D341Med (cell line): ENCODE measurements around the gene CPA3.

Experiments
- DNase-seq: peaks from one replicate; pipeline ENCODE4 v3.0.0; 2012; ENCODE audit warnings: low spot score

CPA3 gene

GRCh38 chr3:148922467-148922866 lies 57.4 kb downstream of the CPA3 start:
- no peak for DNase-seq

GRCh38 chr3:148923592-148923991 lies 58.5 kb downstream of the CPA3 start:
- no peak for DNase-seq

GRCh38 chr3:148924562-148924961 lies 59.5 kb downstream of the CPA3 start:
- DNase-seq: no peak

DNA sequence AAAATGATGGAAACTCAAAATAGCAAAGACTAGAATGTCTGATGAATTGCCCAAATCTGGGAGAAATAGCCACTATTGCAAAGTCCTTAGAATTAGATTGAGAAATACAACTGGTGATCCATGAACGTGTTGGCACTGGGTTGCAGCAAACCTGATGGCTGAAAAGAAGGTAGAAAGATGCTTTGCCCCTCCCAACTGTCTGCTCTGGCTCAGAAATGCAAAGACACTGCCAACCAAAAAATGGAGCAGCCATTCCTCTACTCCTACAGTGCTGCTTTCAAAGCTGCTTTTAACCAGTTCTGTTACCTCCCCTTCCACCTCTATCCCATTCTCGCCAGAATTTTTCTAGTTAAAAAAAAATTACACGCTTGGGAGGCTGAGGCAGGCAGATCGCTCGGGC lies 60.7 kb downstream of the CPA3 start:
- DNase-seq: no peak

DNA sequence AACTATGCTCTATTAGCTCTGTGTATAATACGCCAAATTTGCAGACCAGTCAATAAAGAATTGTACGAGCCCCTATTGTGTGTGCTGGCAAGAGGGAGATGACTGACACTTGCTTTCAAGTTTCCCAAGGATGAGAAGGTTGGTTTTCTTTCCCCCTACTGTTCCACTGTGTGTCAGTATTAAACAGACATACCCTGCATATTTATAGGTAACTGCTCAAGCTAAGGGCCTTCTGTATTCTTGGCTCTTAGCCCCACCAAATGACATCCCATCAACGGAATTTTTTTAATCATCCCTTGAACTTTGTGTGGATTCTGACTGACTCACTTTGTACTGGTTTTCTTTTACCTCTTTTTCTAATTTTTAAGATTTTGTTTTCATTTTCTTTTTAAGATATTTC lies 65.7 kb downstream of the CPA3 start:
- DNase-seq: no peak

- DNase-seq: no peak
These were observed 66.5 kb downstream of the CPA3 start for GRCh38 chr3:148931574-148931973.

- DNase-seq: no peak
These were observed 67.9 kb downstream of the CPA3 start for GRCh38 chr3:148932972-148933371.

- no peak for DNase-seq
These were observed 72.6 kb downstream of the CPA3 start for GRCh38 chr3:148937467-148938255.

DNA sequence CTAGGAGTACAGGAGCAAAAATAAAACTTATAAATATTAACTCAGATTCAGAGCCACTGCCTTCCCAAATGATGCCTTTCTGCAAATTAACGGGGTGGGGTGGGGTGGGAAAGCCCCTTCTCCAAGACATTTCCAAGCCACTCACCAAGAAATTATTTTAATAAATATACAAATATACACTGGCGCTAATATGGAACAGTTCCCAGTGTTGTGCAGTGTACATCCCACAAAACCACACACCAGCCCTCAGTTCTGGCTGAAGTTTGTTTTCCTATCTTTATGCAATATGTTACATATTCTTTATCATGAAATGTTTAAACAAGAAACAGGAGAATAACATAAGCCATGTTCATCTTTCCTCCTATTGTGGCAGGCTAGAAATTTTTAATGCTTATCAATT lies 73.2 kb downstream of the CPA3 start:
- DNase-seq: no peak

DNA sequence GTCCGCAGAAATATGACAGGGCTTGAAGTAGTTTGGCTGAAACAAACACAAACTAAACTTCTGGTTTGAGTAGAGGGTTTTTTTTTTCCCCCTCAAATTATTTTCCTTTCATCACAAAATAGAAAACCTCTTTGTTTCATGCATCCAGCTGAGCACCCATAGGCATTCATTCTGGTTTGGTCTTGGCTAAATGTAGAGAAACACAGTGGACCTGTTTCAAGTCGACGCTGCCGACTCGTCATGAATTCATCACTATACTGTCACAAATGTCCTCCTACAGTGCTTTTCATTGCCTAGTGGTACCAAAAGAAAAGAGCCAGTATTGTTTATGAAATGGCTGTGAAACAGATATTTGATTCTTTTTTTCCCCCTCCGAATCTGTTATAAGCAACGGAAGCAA lies 73.8 kb downstream of the CPA3 start:
- no peak for DNase-seq

DNA sequence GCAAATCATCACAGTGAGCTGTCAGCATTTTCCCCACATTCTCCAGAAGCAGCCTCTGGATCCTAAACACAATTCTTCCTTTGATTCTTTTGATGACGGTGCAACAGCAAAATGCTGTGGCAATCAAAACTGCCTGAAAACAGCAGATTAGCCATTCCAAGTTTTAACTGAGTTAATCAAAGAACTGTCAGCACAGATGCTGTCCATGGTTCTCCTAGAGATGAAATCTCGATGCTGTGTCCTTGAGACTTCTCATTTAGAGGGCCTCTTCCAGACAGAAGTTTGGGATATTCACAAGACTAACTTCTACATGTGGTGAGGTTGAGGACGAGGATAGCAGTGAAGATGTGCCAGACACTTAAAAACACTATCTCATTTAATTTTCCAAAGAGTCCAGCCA lies 75.9 kb downstream of the CPA3 start:
- DNase-seq: no peak

DNA sequence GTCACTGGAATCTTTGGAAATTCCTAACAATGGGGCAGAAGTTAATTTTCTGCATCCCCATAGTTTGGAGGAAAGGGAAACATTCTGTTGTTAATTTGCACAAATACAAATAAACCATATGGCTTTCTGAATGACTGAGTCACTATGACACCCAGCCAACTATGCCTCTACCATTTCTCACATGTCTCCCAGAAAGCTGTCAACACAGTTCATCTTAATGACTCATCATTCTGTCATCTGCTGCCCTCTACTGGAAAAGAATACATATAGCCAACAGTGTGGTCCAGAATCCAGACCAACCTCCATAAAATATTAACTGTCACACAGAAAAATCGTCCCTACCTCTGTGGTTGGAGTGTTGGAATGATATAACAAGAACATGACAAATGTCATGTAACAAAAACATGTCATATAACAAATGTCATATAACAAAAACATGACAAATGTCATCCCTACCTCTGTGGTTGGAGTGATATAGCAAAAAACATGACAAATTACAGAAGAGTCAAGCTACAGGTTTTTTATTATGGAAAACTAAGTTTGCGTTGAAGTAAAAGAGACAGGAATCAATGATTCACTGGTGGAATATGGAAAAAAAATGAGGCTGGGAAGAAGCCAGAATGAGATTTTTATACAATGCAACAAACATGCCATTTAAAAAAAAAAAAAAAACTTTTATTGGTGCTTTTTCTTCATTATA lies 78.6 kb downstream of the CPA3 start:
- peak; percentile 61 for DNase-seq

DNA sequence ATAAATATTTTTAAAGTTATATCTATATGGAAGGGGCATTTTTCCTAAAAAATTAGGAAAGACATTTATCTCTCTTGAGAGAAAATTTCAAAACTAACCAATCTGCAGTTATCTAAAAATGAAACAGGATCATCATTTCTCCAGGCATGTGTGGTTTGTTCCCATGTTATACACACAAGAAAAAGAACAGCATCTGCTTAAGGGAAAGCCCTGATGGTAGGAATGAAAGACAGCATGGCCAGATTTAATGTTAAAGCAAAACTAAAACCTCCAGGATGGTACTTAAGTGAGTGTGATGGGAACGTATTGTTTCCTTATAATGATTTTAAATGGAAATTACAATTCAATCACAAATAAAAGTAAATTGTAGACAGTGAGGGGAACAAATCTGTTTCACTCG lies 80.0 kb downstream of the CPA3 start:
- no peak for DNase-seq
